Kidney (tissue), 14 donors: ENCODE results near the gene HDAC10. TPM values are rescaled to one million over a fixed set of nuclear protein-coding genes. Genes with fewer than 3 reads are reported as not detected.

Source experiments
- DNase-seq, 5 donors: peaks; one replicate each; pipeline ENCODE4 v3.0.0-alpha.2; 2013 to 2020
- FAIRE-seq: peaks from 2 replicates; lab custom pipeline; 2012; peaks lifted over from hg19 to GRCh38; lab: Jason Lieb, UNC
- H3K27ac ChIP-seq, 2 donors: one replicate each; pipeline ENCODE4 v1.7.0; 2013; ENCODE audit warnings: low read depth in 2 of 2, low read length in 2 of 2, inconsistent platforms in 1 of 2
- H3K27me3 ChIP-seq: one replicate; pipeline ENCODE4 v1.7.1; 2013; ENCODE audit warnings: low read length, inconsistent platforms; ENCODE audit not compliant: control insufficient read depth, insufficient read depth
- H3K36me3 ChIP-seq, 3 donors: one replicate each; pipeline versions ENCODE4 v1.7.0 to v1.7.1; 2013; ENCODE audit warnings: low read length in 3 of 3, control low read depth in 1 of 3, inconsistent platforms in 1 of 3; ENCODE audit not compliant: insufficient read depth in 3 of 3, control insufficient read depth in 2 of 3
- H3K4me1 ChIP-seq, 3 donors: one replicate each; pipeline versions ENCODE4 v1.7.0 to v1.7.1; 2013; ENCODE audit warnings: low read length in 3 of 3, inconsistent platforms in 1 of 3, low read depth in 1 of 3; ENCODE audit not compliant: control insufficient read depth in 2 of 3, insufficient read depth in 2 of 3
- H3K4me3 ChIP-seq, 3 donors: one replicate each; pipeline versions ENCODE4 v1.7.0 to v1.8.1; 2013; ENCODE audit warnings: low read length in 3 of 3, control low read depth in 1 of 3, inconsistent platforms in 1 of 3
- H3K9ac ChIP-seq, 3 donors: one replicate each; pipeline versions ENCODE4 v1.7.0 to v1.7.1; 2013; ENCODE audit warnings: low read length in 3 of 3, control low read depth in 1 of 3, inconsistent platforms in 1 of 3
- H3K9me3 ChIP-seq, 3 donors: one replicate each; pipeline versions ENCODE4 v1.7.0 to v1.7.1; 2013; ENCODE audit warnings: low read length in 3 of 3, control low read depth in 1 of 3, inconsistent platforms in 1 of 3; ENCODE audit not compliant: control insufficient read depth in 2 of 3, insufficient read depth in 1 of 3
- CTCF ChIP-seq: IDR thresholded peaks from 3 replicates; pipeline ENCODE4 v1.5.1; 2012; ENCODE audit warnings: mild to moderate bottlenecking, moderate library complexity, borderline replicate concordance; ENCODE audit not compliant: insufficient read depth; ENCODE audit errors: extremely low read depth
- intact Hi-C: fragments of 100-400 bp; cut with DNase I; formaldehyde crosslinking; loops from one replicate; pipeline ENCODE4 v1.11.1; 2022
- polyA plus RNA-seq: library from polyadenylated mRNA; stranded (reverse); fragments of 350-450 nt; fragmentation: Illumina TruSeq; extraction: RNeasy Lipid Tissue Mini Kit (QIAGEN cat#74804); gene quantifications from one replicate; pipeline ENCODE4 v1.2.3, GENCODE V29; 2014; ENCODE audit warnings: low read depth, low replicate concordance; ENCODE audit not compliant: insufficient read depth
- total RNA-seq: library from RNA; stranded (reverse); fragmentation: NEBNext Ultra II Directional; extraction: Animal tissue kit (Norgen Biotek cat#: 25700); gene quantifications from one replicate; pipeline ENCODE4 v1.2.1, GENCODE V29; 2021
- donor health status: control.
- donor health status: control.
- donor health status: control.
- donor health status: control.
- donor health status: control.
- donor health status: DM: yes; HTN: yes; CAD: no.
- donor health status: Normal renal cell carcinoma (clear cell type).

Gene HDAC10
- total and polyA plus RNA-seq, 2 donors from 2014 or later, result 20.4 to 43.8 TPM

DNA sequence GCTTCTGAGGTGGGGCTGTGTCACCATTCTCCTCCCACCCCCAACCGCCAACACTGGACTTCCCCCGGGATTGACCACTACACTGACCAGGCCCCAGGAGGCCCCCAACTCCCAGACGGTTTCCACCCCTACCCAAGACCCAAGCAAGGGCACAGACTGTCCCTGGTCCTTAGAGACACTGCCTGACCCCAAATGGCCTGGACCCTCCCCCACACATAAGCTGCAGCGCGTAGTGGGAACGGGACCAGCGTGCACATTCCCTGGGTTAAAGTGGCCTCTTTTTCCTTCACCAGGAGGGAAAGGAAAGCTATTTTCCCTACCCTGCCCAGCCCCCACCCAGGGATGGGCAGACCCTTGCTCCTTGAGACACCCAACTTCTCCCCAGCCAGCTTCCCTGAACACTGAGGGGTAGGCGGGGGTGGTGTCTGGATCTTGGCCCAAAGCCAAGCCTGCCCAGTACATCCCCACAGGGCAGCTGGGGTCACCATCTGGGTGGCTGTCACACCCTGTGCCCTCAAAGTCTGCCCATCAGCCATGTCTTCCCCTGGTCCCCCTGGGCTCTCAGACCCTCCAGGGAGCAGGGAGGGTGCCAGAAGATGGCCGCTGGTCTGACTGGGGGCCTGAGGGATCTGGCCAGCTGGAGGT lies 12.0 kb upstream of the HDAC10 start:
- no peaks in the 10 kb centered on the region for H3K9me3 ChIP-seq
- H3K9ac ChIP-seq, result no peak overlapping the region
- H3K4me3 ChIP-seq, result no peak overlapping the region
- DNase-seq (no peak), FAIRE-seq (no peak)
- no peaks in the 10 kb centered on the region for H3K36me3 ChIP-seq
- H3K27me3 ChIP-seq, result no peaks in the 10 kb centered on the region
- no peak overlapping the region for H3K27ac ChIP-seq
- H3K4me1 ChIP-seq, result peaks cover 0 to 12% (median 0%) of the 10 kb centered on the region in 3 donors
- TF ChIP-seq CTCF, result no peak
- intact Hi-C loops, result loop anchor here (5.0 kb wide), 1 partner anchor 74 kb away; no protein-coding TSS in a partner anchor

DNA sequence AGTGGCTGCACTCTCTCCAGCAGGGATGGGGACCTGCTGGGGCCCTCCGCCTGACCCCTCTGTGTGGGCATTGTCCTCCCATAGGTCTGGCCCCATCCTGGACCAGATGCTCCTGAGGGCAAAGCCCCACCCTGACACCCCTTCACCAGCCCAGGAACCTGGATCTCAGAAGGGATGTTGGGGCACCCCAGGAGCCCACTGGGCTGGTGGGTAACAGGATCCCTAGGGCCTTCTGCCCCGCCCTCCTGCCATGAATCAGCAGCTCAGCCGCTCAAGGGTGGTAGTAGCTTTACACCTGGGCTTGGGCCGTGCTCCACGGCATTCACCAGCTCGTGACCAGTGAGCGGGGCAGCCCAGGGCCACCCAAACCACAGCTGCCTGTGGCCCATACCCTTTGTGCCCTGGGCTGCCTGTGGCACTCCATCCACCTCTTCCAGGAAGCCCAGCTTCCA lies 11.4 kb upstream of the HDAC10 start:
- H3K9me3 ChIP-seq, result no peaks in the 10 kb centered on the region

DNA sequence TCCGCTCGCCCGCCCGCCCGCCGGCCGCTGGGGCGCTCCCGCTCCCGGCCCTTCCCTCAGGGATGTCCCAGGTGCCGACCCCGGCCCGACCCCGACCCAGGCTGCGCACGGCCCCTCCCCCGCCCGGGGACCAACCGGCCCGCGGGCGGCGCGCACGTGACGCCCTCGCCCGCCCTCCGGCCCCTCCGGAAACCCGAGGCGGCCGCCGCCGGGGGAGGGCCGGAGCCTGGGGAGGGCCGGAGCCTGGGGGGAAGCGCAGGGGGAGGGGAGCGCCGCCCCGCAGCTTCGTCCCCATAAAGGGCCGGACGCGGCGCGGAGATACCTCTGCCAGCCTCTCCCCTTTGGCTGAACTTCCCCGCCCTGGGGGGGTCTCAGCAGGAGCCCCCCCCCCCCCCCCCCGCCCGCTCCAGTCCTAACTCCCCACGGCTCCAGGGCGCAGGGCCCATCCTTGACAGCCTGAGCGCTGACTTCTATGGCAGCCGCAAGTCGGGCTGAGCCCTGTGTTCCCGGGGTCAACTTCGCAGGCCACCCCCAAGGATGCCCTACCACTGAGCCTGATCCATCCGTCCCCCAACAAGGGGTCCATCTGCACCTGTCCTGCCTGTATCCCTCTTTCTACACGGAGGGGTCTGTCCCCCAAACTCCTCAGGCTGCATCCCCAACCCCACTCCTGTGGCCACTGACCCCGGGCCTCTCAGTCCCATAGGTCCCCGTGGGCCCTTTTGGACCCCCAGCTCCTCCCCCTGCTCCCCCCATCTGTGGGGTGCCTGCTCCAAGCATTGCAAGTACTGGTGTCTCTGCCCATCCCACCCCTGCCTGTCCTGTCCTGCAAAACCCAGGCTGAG lies 10.8 kb upstream of the HDAC10 start, which contains the start of gene MAPK12:
TSS of gene MAPK12 (minus strand) at position 69 of the 845 bp plus-strand sequence. CDS start 174 bp downstream, outside the sequence.
- intact Hi-C loops, result loop anchor here (5.0 kb wide), 1 partner anchor 75 kb away; no protein-coding TSS in a partner anchor
- peak within 1 kb of the TSS; percentile 7 to 39 (median 17) for H3K4me3 ChIP-seq
- FAIRE-seq, result no peak
- peak in 4 of 5 donors; percentile 36 to 81 (median 65) for DNase-seq
- no peaks in the 10 kb centered on the region for H3K9me3 ChIP-seq
- H3K36me3 ChIP-seq, result no peaks in the 10 kb centered on the region
- H3K27ac ChIP-seq, result no peak within 1 kb of the TSS
- no peak within 1 kb of the TSS for H3K9ac ChIP-seq
- peaks cover 0 to 9% (median 6%) of the 10 kb centered on the region in 3 donors for H3K4me1 ChIP-seq
- TF ChIP-seq CTCF, result no peak
- no peaks in the 10 kb centered on the region for H3K27me3 ChIP-seq

More for the DNA sequence above, 11.4 kb upstream of the HDAC10 start:
- Histone ChIP-seq H3K4me3 (no peak overlapping the region), H3K4me1 (peaks cover 0 to 9% (median 2%) of the 10 kb centered on the region in 3 donors), H3K36me3 (no peaks in the 10 kb centered on the region), H3K27me3 (no peaks in the 10 kb centered on the region), H3K27ac (no peak overlapping the region), H3K9ac (no peak overlapping the region)
- intact Hi-C loops, result loop anchor here (5.0 kb wide), 1 partner anchor 75 kb away; no protein-coding TSS in a partner anchor
- DNase-seq, result peak in 1 of 5 donors; percentile 70
- FAIRE-seq, result no peak
- TF ChIP-seq CTCF, result no peak
